ENCODE data around the gene TMPRSS3.

The TMPRSS3 gene

GRCh38 chr21:42337830-42338728 lies 57.8 kb downstream of the TMPRSS3 start:
- peak in 38 of 51 donors; percentile 11 to 76 (median 40) for DNase-seq

- no peak for DNase-seq
These were observed 58.6 kb downstream of the TMPRSS3 start for GRCh38 chr21:42337276-42337675.

DNA sequence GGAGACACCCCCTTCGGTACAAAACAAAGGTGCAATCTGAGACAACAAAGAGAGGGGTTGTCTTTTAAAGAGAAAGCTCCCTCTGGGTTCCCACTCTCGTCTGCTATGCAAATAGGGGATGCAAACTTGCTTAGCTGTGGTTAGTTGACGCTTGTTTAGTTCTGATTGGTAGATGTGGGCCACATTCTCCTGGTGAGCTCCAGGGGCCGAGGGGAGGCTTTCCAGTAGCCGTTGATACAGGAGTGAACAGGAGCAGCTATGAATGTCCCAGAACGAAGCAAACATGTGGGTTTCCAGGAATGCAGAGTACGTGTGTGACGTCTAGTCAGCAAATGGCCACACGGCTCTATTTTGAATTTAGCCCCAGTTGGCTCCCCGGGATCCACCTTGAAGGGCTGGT lies 59.8 kb downstream of the TMPRSS3 start:
- DNase-seq = no peak

- no peak for DNase-seq
These were observed 63.1 kb downstream of the TMPRSS3 start for GRCh38 chr21:42332557-42333317.

GRCh38 chr21:42331660-42332059 lies 64.2 kb downstream of the TMPRSS3 start:
- DNase-seq = no peak

DNA sequence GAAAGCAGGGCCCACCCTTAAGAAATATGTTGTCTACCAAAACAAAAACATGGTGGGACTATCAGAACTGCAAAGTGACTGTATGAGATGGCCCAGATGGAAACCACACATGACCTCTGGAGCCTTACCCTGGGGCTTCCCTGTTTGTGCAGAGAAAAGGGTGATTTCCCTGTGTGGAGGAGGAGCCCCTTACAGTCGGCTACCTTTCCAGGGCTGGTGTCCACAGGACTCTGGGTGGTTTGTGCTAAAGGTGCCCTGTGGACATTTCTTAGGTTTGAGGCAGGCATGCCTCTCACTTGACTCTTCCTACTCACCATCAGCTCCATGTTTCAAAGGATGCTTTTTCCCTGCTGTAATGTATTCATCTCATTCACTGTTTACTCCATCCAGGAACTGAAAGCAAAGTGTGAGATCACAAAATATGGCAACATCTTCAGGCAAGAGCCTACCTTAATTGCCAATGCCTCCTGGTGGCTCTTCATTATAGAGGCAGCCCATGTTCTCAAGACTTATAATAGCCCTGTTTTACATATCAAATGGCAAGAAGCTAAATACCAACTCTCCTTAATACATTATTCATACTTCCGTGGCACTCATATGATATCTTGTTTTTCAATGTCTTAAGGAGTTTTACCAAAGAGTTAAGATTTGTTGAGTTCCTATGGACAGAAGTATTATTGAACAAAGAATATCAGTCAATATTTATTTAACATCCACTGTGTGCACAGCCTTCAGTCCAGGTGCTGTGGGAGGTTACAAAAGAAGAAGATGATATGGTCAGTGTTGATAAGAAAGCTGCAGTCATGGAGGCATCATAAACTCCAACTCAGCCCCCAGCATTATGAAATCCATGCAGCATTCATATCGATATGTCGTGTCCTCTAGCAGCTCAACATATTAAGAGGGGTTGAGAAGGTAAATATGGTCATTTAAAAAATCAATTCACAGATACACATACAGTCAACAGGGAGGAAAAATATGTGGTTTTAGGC lies 65.2 kb downstream of the TMPRSS3 start:
- DNase-seq = no peak

GRCh38 chr21:42324896-42325295 lies 71.0 kb downstream of the TMPRSS3 start:
- no peak for DNase-seq

Measured in hypothalamus (tissue), 51 donors.